ENCODE data around the gene PES1.

PES1 gene

GRCh38 chr22:30612789-30613188, 21.1 kb upstream of the PES1 start:
- no peak for TF ChIP-seq CTCF (IDR thresholded peaks at IDR 0.05)

- TF ChIP-seq CTCF (IDR thresholded peaks at IDR 0.05) = no peak
These were observed 19.5 kb upstream of the PES1 start for GRCh38 chr22:30611197-30611596.

- TF ChIP-seq CTCF (IDR thresholded peaks at IDR 0.05) = no peak
These were observed 18.6 kb upstream of the PES1 start for GRCh38 chr22:30610299-30610698.

GRCh38 chr22:30609260-30610185, 17.8 kb upstream of the PES1 start:
- TF ChIP-seq CTCF (IDR thresholded peaks at IDR 0.05) = no peak

- no peak for TF ChIP-seq CTCF (IDR thresholded peaks at IDR 0.05)
These were observed 16.2 kb upstream of the PES1 start for GRCh38 chr22:30607939-30608338.

- no peak for TF ChIP-seq CTCF (IDR thresholded peaks at IDR 0.05)
These were observed 15.7 kb upstream of the PES1 start for GRCh38 chr22:30607300-30607930.

GRCh38 chr22:30606455-30607299, 15.0 kb upstream of the PES1 start, which contains the start of gene TCN2:
TCN2 (plus strand) TSS chr22:30607174; CDS start chr22:30607332, 158 bp downstream.
- no peak for TF ChIP-seq CTCF (IDR thresholded peaks at IDR 0.05)

Data from LNCAP (cell line).